ENCODE data around the gene DHRS11.

DHRS11 gene

DNA sequence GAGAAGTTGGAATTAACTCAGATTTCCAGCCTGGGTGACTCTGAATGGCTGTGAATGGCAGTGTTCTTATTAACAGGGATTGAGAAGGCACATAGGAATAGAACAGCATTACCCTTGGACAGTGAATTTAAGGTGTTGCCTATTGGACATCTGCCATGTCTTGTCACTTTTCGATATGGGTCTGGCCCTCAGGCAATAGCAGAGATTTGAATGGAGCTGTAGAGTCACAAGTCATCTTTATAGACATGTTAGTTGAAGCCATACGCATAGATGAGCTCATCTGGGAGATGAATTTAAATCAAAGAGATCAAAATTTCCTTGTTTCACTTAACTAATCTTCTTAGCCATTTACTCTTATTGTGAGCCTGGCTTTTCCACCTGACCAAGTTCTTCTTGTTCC, 14.9 kb upstream of the DHRS11 start:
- no peak overlapping the region for H3K4me3 ChIP-seq (ENCODE audit: low read length)
- TF ChIP-seq ZNF274 (IDR thresholded peaks at IDR 0.05; ENCODE audit: low read depth, low read length) = no peak

DNA sequence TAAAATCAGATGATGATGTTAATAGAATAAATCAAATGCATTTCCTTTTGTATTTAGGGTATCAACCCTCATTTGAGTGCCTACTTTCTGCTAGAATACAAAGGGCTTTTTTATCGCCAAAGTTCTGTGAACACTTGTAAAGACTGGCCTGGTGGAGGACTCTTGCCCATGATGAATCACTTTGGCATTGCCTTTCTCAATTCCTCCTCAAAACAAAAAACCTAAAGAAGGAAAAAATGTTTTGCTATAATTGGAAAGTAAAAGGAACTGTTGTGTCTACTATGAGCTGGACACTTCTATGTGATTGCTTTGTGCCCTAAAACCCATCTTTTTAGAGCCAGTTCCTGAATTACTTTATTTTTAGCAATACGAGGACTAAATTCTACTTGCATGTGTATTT, 13.0 kb upstream of the DHRS11 start:
- TF ChIP-seq ZNF274 (IDR thresholded peaks at IDR 0.05; ENCODE audit: low read depth, low read length) = no peak
- no peak overlapping the region for H3K4me3 ChIP-seq (ENCODE audit: low read length)

DNA sequence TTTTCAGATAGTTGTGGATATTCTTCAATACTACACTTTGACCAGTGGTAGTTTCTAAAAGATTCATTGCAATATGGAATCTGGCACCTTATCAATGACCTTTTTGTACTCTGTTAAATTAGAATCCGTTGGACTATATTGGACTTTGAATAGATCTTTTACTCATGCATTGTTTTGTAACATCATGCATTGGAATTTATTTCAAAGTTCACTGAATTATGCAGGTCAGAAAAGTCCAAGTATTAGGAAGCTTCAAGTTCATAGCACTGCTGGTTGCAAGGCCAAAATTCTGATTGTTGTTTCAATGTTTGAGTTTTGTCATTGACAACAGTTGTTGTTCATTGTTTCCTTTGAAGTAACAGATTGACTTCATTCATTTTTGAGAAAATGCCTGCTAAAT, 7.9 kb upstream of the DHRS11 start:
- TF ChIP-seq ZNF274 (IDR thresholded peaks at IDR 0.05; ENCODE audit: low read depth, low read length) = no peak
- no peak overlapping the region for H3K4me3 ChIP-seq (ENCODE audit: low read length)

DNA sequence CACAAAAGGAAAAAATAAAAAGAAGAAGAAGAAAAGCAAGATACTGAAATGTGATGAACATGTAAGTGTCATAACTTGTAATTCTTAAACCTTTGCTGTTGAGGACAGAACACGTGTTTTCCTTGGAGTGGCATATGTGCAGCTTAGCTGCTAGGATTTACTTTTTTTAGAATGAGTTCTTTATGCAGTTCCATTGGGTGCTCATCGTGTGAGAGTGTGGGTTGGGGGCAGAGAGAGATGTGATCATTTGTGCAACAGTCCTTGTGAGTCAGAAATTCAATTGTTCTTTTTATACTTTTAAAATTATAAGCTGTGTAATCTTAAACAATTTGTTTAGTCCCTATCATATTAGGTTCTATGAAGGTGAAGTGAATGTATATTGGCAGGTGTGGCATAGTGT, 5.5 kb upstream of the DHRS11 start:
- H3K4me3 ChIP-seq (ENCODE audit: low read length) = no peak overlapping the region
- TF ChIP-seq ZNF274 (IDR thresholded peaks at IDR 0.05; ENCODE audit: low read depth, low read length) = no peak

DNA sequence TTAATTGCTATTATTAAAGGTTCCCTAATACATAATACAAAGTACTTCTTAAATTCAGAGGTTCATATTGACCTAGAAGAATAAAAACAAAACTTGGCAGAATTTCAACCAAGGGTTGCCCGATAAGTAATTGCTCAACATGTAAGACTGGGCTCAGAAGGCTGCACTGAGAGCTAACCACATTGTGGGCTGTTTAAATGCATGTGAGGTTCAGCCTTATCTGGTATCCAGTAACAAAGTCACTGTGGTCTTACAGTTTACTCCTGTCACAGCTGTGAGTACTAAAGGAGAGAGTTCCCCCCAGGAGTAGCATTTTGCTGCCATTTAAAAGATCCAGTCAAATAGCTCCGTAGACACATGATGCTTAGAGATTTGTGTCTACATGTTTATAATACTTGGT, 1.6 kb upstream of the DHRS11 start:
- no peak for TF ChIP-seq ZNF274 (IDR thresholded peaks at IDR 0.05; ENCODE audit: low read depth, low read length)
- H3K4me3 ChIP-seq (ENCODE audit: low read length) = no peak overlapping the region

DNA sequence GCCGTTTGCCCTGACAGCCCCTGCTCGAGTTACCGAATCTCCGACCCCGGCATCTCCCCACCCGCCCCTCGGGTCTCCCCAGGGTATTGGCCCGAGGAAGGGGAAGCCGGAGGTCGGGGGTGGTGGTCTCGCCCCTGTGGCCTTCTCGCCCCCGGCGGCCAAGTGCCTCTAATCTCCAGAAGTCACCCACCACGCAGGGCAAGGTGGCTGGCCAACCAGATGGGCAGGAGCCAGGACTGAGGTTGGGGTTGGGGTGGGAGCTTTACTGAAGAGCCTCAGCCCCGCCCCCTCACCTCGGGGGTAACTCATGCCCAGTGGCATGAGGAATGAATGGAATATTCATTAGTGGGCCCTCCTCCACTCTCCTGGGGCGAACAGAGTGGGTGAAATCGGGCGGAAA, 637 bp downstream of the DHRS11 start:
- no peak for TF ChIP-seq ZNF274 (IDR thresholded peaks at IDR 0.05; ENCODE audit: low read depth, low read length)
- H3K4me3 ChIP-seq (ENCODE audit: low read length) = peak overlapping the region; percentile 79

DNA sequence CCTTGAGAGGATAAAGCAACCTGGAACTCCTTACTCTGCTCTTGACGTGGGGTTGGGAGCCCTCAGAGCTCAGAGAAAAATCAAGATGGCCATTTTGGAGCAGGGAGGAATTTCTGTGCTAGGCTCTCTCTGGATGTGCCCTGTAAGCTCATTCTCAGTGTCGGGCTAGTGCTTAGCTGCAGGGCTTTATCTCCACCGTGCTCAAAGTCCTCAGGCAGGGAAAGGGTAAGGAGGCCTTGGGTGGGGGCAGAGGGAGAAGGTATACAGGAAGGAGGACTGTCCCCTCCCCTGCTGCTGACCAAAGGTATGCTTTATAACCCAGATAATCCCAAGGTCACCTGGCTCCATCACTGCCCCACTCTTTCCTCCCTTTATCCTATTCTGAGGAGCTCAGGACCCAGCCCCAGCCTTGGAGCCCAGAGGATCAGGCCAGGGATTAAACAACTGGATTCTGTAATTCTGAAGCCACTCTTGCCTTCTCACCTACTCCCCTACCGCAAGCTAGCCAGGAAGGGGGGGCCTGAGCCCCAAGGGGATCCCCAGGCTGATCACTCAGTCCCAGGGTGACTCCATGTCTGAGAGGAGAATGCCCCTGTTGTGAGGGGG, 1.1 kb downstream of the DHRS11 start:
- H3K4me3 ChIP-seq (ENCODE audit: low read length) = peak overlapping the region; percentile 79; the same call in 1 of the 2 replicates
- no peak for TF ChIP-seq ZNF274 (IDR thresholded peaks at IDR 0.05; ENCODE audit: low read depth, low read length)

DNA sequence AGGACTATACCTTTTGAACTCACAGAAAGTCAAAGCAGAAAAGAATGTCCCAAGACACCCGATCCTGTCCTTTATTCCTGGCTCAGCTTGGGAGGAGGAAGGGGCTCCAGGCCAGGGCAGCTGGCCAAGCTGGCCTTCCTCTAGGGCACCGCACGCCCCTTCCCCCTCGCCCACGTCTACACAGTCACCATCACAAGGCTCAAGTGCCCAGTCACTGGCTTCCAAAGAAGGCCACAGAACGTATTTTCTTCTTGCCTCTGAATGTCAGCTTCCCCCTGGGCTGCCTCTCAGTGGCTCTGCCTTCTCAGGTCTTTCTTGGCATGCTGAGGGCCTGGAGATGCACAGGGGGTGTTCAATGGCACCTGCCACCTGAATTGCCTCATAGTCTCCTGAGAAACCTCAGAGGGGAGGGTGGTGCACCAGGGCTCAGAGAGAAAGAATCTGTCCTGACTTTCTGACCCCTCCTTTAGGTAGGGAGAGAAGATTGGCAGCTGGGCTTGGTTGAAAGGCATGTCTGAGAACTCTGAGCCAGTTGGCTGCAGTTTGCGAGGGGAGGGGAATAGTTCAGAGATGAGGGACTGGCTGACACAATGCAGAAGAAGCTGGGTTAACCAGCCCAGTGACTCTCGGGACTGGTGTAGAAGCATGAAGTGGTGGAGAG, 2.1 kb downstream of the DHRS11 start:
- no peak for TF ChIP-seq ZNF274 (IDR thresholded peaks at IDR 0.05; ENCODE audit: low read depth, low read length)
- H3K4me3 ChIP-seq (ENCODE audit: low read length) = no peak overlapping the region

DNA sequence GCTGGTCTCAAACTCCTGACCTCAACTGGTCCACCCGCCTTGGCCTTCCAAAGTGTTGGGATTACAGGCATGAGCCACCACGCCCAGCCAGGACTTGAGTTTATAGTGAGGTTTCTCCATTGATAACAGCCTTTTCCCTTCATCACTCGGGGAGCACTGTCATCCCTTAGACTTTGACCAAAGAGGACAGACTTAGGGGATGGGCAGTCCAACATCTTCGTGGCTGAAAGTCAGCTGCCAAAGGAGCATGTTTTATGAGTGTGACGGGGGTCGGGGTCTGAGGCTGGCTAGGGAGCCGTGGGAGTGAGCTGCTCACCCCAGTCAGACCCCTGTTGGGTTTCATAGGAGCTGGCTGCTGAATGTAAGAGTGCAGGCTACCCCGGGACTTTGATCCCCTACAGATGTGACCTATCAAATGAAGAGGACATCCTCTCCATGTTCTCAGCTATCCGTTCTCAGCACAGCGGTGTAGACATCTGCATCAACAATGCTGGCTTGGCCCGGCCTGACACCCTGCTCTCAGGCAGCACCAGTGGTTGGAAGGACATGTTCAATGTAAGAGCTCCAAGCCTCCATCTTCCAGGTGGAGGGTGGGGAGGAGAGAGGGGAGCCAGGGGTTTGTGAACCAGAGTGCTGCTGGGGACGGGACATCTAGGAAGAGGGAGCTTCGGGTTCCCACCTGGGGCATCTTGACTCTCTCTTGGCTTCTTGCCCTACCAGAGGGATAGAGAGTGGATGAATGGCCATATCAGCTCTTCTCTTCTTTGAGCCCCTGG, 3.1 kb downstream of the DHRS11 start:
- TF ChIP-seq ZNF274 (IDR thresholded peaks at IDR 0.05; ENCODE audit: low read depth, low read length) = no peak
- H3K4me3 ChIP-seq (ENCODE audit: low read length) = no peak overlapping the region

DNA sequence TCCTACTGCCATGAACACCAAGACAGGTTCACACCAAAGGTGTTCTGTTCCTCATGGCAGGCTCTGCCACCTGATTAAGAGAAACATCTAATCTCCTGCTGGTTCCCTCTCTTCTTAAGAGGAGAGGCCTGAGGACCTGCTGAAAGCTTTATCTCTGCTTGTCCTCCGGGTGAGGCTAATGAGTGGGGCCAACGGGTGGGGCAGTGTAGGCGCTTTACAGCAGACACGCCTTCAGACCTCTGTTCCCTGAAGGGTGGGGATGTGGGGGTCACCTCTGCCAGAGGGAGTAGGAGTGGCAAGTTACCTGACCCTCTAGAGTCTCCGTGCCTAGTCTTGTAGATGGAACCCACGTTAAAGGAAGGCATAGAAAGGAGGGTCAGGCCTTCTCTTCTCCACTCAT, 5.5 kb downstream of the DHRS11 start:
- no peak overlapping the region for H3K4me3 ChIP-seq (ENCODE audit: low read length)
- TF ChIP-seq ZNF274 (IDR thresholded peaks at IDR 0.05; ENCODE audit: low read depth, low read length) = no peak

DNA sequence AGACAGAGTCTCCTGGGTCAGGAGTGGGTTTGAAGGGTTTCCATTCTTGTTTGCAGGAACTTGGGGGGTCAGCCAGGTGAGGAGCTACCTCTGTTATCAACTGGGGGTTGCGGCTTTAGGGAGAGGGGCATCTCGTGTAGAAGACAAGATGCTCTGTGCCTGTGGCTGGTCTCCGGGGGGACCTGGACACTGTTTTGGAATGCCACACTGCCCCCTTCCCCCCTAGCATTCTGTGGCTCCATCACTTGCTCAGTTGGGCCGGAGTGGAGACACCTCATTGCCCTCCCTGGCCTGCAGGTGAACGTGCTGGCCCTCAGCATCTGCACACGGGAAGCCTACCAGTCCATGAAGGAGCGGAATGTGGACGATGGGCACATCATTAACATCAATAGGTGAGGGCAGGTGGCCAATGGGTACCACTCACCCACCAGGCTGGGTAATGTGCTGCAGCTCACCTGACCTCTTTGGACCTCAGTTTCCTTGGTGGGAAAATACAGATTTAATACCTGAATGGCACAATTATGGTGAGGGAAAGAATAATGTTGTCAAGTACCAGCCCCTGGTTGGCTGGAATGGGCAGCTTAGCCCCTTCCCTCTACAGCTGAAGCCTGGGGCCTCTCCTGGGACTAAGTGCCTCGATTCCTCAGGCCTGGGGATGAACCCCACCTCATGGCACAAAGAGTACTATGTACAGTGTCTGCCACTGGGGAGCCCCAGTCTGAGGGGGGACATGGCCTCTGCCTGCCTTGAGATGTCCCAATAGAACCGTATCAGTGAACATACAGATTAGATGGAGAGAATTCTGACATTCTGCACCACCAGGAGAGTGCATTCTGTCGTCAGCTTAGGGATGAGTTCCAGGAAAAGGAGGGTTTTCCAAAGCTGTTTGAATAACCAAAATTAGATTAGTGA, 6.4 kb downstream of the DHRS11 start:
- no peak for TF ChIP-seq ZNF274 (IDR thresholded peaks at IDR 0.05; ENCODE audit: low read depth, low read length)
- no peak overlapping the region for H3K4me3 ChIP-seq (ENCODE audit: low read length)

DNA sequence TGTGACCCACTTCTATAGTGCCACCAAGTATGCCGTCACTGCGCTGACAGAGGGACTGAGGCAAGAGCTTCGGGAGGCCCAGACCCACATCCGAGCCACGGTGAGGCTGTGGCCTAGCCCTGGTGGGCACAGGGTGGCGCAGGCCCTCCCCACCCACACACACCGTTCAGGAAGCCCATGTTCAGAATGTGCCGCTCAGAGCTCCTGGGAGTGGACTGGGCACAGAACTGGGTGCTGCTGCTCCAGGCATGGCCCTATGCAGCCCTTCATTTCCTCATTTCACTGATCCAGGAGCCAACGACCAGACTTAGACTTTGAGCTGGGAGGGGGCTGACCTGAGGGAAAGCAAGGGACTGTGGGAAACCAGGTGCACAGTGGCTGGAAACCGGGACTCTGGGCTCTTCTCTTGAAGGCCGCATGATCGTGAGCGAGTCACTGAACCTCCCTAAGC, 7.3 kb downstream of the DHRS11 start:
- no peak overlapping the region for H3K4me3 ChIP-seq (ENCODE audit: low read length)
- TF ChIP-seq ZNF274 (IDR thresholded peaks at IDR 0.05; ENCODE audit: low read depth, low read length) = no peak

DNA sequence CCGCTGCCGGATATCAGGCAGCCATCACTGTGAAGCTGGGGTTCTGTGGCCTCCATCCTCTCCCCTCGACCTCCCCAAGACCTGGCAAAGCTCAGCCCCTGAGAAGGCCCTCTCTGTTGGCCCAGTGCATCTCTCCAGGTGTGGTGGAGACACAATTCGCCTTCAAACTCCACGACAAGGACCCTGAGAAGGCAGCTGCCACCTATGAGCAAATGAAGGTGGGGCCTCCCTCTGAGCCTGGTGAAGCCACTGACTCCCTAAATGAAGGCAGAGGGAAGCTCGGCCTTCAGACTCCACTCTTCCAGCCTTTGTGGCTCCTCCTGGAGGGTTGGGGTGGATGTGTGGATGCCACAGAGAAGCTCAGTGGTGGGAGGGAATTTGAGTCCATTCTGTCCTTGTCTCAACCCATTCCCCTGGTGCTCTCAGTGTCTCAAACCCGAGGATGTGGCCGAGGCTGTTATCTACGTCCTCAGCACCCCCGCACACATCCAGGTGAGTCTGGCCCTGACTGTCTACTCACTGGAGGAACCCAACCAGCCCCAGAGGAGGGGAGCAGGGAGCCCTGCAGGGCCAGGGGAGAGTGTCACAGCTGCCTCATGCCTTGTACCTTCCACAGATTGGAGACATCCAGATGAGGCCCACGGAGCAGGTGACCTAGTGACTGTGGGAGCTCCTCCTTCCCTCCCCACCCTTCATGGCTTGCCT, 8.0 kb downstream of the DHRS11 start:
- no peak for TF ChIP-seq ZNF274 (IDR thresholded peaks at IDR 0.05; ENCODE audit: low read depth, low read length)
- H3K4me3 ChIP-seq (ENCODE audit: low read length) = no peak overlapping the region
